ENCODE data around the gene RNF215.

RNF215 gene

GRCh38 chr22:30390974-30391691, 3.9 kb upstream of the RNF215 start:
- H3K4me1 Mint-ChIP-seq: peaks cover 54% of the 10 kb centered on the region
- H3K4me3 Mint-ChIP-seq: peak overlapping the region in 1 of 2 donors; percentile 27
- DNase-seq (peak; percentile 78 to 82), ATAC-seq (peak; percentile 79)
- H3K27ac Mint-ChIP-seq: peak overlapping the region; percentile 92 to 94
- H3K27me3 Mint-ChIP-seq: no peaks in the 10 kb centered on the region
- no peaks in the 10 kb centered on the region for H3K9me3 Mint-ChIP-seq

DNA sequence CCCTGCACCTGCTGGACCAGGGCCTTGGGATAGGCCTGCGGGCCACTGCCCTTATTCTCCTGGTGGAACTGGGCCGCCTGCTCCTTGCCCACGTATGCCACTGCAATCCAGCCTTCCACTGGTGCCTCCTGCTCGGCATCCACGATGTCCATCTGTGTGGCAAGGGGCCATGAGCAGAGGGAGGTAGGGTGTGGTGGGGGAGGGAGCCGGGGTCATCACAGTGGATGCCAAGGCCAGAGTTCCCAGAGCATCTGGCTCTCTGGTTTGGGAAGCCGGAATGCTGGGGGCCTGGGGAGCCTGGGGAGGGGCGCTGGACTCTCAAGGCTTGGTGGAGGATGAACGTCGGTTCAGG, 627 bp downstream of the RNF215 start:
- H3K9me3 Mint-ChIP-seq: no peaks in the 10 kb centered on the region
- no peak for DNase-seq
- peak overlapping the region; percentile 84 to 88 for H3K4me3 Mint-ChIP-seq
- peaks cover 26% of the 10 kb centered on the region for H3K4me1 Mint-ChIP-seq
- H3K27me3 Mint-ChIP-seq: no peaks in the 10 kb centered on the region
- no peak for ATAC-seq
- no peak overlapping the region for H3K27ac Mint-ChIP-seq

DNA sequence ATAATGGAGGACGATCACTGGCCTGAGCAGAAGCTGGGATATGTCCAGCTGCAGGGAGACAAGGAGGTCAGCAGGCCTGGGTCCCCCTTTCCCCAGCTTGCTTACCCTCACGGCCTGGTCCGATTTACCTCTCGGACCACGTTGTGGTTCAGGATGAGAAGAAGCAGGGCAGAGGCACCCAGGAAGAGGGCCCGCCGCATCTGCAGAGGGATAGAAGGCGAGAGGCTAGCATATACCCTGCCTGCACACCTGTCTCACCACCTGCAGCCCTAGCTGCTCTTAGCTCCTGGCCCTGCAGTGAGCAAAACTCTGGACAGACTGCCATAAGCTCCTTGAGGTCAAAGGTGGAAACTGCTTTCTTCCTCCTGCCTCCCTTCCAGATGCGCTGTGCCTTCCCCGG, 1.3 kb downstream of the RNF215 start:
- DNase-seq: no peak
- H3K4me3 Mint-ChIP-seq: peak overlapping the region in 1 of 2 donors; percentile 88

DNA sequence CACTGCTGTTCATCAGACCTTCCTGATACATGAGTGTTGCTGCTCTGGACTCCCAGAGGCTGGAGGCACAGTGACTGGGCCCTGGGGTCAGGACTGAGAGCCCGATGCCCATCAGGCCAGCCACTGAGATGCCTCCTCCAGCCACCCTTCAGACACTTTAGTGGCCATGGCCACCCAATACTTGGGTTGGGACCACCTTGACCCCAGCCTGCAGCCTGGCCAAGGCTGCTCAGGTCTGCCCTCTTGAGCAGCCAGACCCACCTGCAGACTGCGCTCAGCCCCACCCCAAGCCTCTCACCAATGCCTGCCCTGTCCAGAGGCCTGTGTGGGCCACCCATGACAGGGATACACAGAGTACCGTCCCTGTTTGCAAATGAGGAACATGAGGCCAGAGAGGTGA, 4.2 kb downstream of the RNF215 start:
- Mint-ChIP-seq H3K4me3 (no peak overlapping the region), H3K27me3 (no peaks in the 10 kb centered on the region)

More for the DNA sequence above, 1.3 kb downstream of the RNF215 start:
- ATAC-seq: no peak
- H3K27ac Mint-ChIP-seq: peak overlapping the region in 1 of 2 donors; percentile 89
- peaks cover 26% of the 10 kb centered on the region for H3K4me1 Mint-ChIP-seq
- no peaks in the 10 kb centered on the region for H3K9me3 Mint-ChIP-seq
- no peaks in the 10 kb centered on the region for H3K27me3 Mint-ChIP-seq

GRCh38 chr22:30382340-30382739, 4.9 kb downstream of the RNF215 start:
- ATAC-seq (no peak), DNase-seq (no peak)
- Mint-ChIP-seq H3K27me3 (no peaks in the 10 kb centered on the region), H3K4me3 (no peak overlapping the region), H3K27ac (no peak overlapping the region), H3K9me3 (no peaks in the 10 kb centered on the region), H3K4me1 (peaks cover 26% of the 10 kb centered on the region)

More for the DNA sequence above, 4.2 kb downstream of the RNF215 start:
- Mint-ChIP-seq H3K9me3 (no peaks in the 10 kb centered on the region), H3K4me1 (peaks cover 31% of the 10 kb centered on the region), H3K27ac (no peak overlapping the region)
- no peak for DNase-seq
- ATAC-seq: no peak

DNA sequence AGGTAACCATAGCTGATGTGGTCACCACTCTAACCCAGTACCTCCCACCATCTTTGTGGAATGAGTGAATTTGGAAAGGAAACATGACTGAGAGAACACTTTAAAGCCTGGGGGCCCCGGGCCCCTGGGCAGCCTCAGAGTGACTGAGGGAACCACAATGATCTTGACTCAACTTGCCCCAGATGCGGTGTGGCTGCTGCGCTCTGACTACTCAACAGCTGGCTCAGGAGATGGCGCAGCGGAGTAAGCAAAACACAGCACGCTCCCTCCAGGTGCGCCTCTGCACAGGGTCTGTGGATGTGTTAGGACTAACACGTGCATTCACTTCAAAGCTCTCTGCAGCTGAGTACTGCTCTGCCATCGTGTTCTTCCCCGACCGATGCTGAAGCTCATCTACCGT, 5.9 kb downstream of the RNF215 start:
- ATAC-seq (peak; percentile 52), DNase-seq (no peak)
- H3K9me3 Mint-ChIP-seq: no peaks in the 10 kb centered on the region
- H3K27me3 Mint-ChIP-seq: no peaks in the 10 kb centered on the region
- H3K4me3 Mint-ChIP-seq: no peak overlapping the region
- peaks cover 17% of the 10 kb centered on the region for H3K4me1 Mint-ChIP-seq
- no peak overlapping the region for H3K27ac Mint-ChIP-seq

GRCh38 chr22:30380011-30380410, 7.2 kb downstream of the RNF215 start:
- Mint-ChIP-seq H3K4me1 (peaks cover 14% of the 10 kb centered on the region), H3K4me3 (no peak overlapping the region), H3K9me3 (no peaks in the 10 kb centered on the region), H3K27ac (no peak overlapping the region), H3K27me3 (no peaks in the 10 kb centered on the region)
- DNase-seq (no peak), ATAC-seq (no peak)

DNA sequence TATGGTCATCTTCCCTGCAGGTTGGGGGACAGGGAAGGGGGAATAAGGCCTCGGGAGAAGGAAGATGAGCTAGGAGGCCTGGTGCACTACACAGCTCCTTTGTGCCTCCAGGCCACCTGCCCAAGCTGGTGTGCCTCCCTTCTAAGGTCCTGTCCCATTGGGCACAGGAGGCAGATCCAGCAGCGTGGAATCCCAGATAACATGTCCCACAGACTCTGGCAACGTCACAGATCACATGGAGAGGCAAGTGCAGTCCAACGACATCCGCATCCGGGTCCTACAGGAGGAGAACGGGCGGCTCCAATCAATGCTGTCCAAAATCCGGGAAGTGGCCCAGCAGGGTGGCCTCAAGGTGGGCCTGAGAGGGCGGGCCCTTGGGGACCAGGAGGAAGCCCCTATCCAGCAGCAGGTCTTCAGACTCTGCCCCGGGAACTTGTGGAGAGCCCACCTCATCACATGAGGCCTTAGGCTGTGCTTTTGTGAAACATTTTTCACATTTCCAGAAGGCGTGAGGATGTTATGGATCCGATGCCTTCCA, 11.8 kb downstream of the RNF215 start:
- DNase-seq: no peak
- Mint-ChIP-seq H3K27ac (peak overlapping the region in 1 of 2 donors; percentile 34), H3K4me3 (no peak overlapping the region), H3K27me3 (no peaks in the 10 kb centered on the region), H3K4me1 (no peaks in the 10 kb centered on the region), H3K9me3 (no peaks in the 10 kb centered on the region)
- ATAC-seq: no peak

DNA sequence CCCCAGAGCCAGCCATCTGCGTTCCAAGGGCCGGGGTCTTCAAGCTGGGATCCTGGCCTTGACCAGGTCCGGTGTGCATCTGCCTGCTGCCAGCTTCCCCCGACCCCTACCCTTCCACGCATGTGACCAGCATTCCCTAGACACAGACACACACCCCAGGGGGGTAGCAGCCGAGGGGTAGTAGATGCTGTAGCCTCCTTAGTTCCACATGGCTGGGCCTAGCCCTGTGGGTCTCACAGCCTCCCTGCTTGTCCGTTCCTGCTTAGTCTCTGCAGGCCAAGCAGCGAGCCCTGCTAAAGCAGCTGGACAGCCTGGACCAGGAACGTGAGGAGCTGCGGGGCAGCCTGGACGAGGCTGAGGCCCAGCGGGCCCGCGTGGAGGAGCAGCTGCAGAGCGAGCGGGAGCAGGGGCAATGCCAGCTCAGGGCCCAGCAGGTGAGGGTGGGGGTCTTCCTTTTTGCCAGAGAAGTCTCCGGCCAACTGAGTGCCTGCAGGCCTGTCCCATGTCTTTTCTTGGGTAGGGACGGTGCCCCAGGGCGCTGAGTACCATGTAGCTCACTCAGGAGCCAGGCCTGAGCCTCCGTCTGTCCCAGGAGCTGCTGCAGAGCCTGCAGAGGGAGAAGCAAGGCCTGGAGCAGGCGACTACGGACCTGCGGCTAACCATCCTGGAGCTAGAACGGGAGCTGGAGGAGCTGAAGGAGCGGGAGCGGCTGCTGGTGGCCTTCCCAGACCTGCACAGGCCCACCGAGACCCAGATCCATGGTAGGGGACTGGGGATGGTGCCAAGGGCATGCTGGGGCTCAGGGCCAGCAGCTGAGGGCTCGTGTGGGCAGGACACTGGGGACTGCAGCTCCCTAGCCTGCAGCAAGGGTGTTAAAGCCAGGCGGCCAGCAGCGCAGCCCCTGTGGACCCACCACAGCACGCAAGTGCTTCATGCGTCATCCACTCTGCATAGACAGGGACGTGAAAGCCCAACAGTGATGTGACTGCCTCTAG, 13.6 kb downstream of the RNF215 start:
- DNase-seq (no peak), ATAC-seq (no peak)
- Mint-ChIP-seq H3K27me3 (no peaks in the 10 kb centered on the region), H3K27ac (peak overlapping the region in 1 of 2 donors; percentile 90), H3K4me3 (no peak overlapping the region), H3K4me1 (no peaks in the 10 kb centered on the region), H3K9me3 (no peaks in the 10 kb centered on the region)

DNA sequence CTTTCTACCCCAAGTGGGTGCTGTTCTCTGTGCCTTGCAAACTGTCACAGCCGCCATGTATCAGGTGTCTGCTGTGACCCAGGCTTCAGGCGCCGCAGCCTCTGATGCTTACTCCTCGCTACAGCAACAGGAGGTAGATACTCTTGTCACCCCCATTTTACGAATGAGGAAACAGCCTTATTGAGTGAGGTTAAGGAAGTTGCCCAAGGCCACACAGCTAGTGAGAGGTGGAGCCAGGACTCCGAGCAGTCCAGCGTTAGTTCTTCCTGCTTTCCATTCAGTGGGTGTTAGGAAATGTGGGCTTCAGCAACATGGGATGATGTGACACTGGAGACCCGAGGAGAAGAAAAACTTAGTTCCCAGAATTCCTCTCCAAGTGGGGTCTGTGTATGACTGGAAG, 14.3 kb downstream of the RNF215 start:
- H3K9me3 Mint-ChIP-seq: no peaks in the 10 kb centered on the region
- ATAC-seq (no peak), DNase-seq (no peak)
- no peak overlapping the region for H3K4me3 Mint-ChIP-seq
- H3K27me3 Mint-ChIP-seq: no peaks in the 10 kb centered on the region
- no peaks in the 10 kb centered on the region for H3K4me1 Mint-ChIP-seq
- no peak overlapping the region for H3K27ac Mint-ChIP-seq

DNA sequence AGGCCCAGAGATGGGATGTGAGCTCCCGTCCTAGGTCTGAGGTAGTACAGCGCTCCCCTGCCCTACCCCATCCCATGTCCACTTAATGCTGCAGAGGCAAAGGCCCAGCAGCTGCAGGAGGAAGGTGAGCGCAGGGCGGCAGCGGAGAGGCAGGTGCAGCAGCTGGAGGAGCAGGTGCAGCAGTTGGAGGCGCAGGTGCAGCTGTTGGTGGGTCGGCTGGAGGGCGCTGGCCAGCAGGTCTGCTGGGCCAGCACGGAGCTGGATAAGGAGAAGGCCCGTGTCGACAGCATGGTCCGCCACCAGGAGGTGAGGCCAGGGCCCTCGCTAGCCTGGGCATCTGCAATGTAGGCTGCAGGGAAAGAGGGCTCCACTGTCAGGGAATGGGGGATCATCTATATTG, 15.2 kb downstream of the RNF215 start:
- H3K4me3 Mint-ChIP-seq: no peak overlapping the region
- DNase-seq: no peak
- no peaks in the 10 kb centered on the region for H3K4me1 Mint-ChIP-seq
- no peak for ATAC-seq
- H3K9me3 Mint-ChIP-seq: no peaks in the 10 kb centered on the region
- H3K27ac Mint-ChIP-seq: peak overlapping the region; percentile 8 to 55
- no peaks in the 10 kb centered on the region for H3K27me3 Mint-ChIP-seq

- H3K4me1 Mint-ChIP-seq: no peaks in the 10 kb centered on the region
- no peak overlapping the region for H3K27ac Mint-ChIP-seq
- DNase-seq (no peak), ATAC-seq (no peak)
- no peaks in the 10 kb centered on the region for H3K27me3 Mint-ChIP-seq
- no peak overlapping the region for H3K4me3 Mint-ChIP-seq
- H3K9me3 Mint-ChIP-seq: no peaks in the 10 kb centered on the region
Measured at GRCh38 chr22:30371321-30371720, 15.9 kb downstream of the RNF215 start.

GRCh38 chr22:30370641-30371230, 16.5 kb downstream of the RNF215 start:
- H3K27me3 Mint-ChIP-seq: no peaks in the 10 kb centered on the region
- peak overlapping the region; percentile 25 to 76 for H3K27ac Mint-ChIP-seq
- no peaks in the 10 kb centered on the region for H3K4me1 Mint-ChIP-seq

GRCh38 chr22:30368420-30368819, 18.8 kb downstream of the RNF215 start:
- ATAC-seq: no peak
- Mint-ChIP-seq H3K4me1 (no peaks in the 10 kb centered on the region), H3K27me3 (no peaks in the 10 kb centered on the region), H3K27ac (no peak overlapping the region), H3K9me3 (no peaks in the 10 kb centered on the region), H3K4me3 (no peak overlapping the region)
- no peak for DNase-seq

More at GRCh38 chr22:30370641-30371230, 16.5 kb downstream of the RNF215 start:
- no peak for DNase-seq
- no peak for ATAC-seq
- Mint-ChIP-seq H3K4me3 (no peak overlapping the region), H3K9me3 (no peaks in the 10 kb centered on the region)

- Mint-ChIP-seq H3K4me3 (no peak overlapping the region), H3K27me3 (no peaks in the 10 kb centered on the region), H3K4me1 (no peaks in the 10 kb centered on the region), H3K9me3 (no peaks in the 10 kb centered on the region), H3K27ac (no peak overlapping the region)
- no peak for DNase-seq
- ATAC-seq: no peak
Measured at GRCh38 chr22:30365891-30366290, 21.3 kb downstream of the RNF215 start.
